DMS153 treated with DMSO at 0.1 percent for 48 hours (cell line): Measurements from ENCODE around the gene GNAQ.

Experiments used
- DNase-seq: peaks from one replicate; lab custom pipeline; 2025; ENCODE audit not compliant: unreplicated experiment; lab: John Stamatoyannopoulos, UW

Gene GNAQ

DNA sequence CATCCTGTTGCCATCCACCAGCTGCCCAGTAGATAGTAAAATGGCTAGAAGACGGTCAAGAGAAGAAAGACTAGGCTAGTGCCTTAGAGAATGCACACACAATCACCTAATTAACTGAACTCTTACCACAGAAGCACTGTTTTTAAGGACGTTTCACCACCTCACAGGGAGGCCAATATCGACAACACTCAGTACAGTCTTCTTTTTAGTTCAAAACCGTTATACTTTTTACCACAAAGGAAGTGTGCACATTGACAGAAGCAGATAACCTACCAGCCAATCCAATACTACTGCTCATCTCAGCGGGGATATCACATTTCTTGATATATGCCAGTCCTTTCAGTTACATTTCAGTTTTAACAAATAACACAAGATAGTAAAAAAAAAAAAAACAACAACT is 122.3 kb downstream of the GNAQ start:
- DNase-seq, result no peak

DNA sequence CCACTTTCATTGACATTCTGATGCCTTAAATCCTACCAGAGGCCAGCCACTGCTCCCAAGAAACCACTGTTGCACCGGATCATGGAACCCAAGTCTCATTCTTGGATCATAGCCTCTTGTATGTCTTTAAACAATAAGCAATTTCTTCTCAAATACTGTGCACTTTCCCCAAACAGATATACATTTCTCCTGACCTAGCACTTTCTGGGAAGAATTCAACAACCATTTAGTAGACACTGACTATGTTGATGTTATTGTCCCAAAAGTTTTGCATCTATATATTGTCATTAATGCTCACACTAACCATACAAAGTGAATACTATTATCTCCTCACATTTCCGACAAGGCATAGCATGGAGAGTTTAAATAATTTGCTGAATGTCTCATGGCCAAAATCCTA is 123.3 kb downstream of the GNAQ start:
- DNase-seq, result no peak

DNA sequence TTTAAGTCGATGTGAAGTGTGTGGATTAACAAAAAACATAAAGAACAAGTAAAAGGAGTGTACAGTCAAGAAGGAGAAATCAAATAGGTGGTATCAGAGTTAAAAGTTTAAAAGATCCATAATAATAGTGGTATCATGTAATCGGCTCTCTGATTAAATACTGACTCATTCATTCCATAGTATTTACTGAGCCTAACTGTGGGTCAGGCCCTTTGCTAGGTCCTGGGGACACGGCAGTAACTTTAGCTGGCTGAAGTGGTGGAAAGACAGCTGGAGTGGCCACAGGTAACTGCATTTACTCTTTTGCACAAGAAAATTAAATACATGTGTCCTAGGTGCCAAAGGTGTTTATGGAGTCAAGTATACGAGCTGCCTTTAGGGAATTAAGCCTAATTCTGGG is 124.0 kb downstream of the GNAQ start:
- no peak for DNase-seq

DNA sequence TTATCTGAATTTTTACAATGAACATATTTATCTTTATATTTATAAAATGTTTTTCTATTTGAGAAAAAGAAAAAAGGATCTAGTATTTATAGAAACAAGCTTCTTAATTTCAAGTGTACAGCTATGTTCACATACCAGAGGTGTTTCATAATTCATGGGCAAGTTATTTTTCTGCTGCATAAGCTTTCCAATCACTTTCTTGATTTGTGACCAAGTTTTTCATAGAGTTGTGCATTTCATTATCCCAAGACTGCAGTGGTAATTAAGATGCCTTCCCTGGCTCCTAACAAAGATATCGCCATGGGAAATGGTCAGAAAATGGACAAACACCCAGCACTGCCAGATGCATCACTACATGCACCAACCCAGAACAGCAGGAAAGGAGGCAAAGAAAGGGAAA is 124.6 kb downstream of the GNAQ start:
- no peak for DNase-seq

GRCh38 chr9:77903666-77904285 is 127.8 kb downstream of the GNAQ start:
- DNase-seq, result no peak

- no peak for DNase-seq
These were observed 129.8 kb downstream of the GNAQ start for GRCh38 chr9:77901771-77902170.

DNA sequence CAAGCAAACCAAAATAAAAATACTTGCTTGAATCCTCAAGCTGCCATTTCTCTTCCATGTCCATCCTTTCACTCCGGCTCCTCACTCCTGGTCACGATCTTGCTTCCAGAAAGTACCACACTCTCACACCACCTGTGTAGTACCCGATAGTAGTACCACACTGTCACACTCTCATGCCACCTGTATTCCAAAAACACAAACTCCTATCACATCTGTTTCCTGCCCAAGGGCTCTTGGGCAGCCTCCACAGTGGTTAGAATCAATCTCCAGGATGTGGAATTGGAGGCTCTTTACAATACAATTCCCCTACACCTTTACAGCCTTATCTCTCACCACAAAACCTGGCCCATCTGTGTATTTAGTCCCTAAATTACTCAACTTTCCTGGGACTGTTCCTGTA is 130.6 kb downstream of the GNAQ start:
- no peak for DNase-seq

DNA sequence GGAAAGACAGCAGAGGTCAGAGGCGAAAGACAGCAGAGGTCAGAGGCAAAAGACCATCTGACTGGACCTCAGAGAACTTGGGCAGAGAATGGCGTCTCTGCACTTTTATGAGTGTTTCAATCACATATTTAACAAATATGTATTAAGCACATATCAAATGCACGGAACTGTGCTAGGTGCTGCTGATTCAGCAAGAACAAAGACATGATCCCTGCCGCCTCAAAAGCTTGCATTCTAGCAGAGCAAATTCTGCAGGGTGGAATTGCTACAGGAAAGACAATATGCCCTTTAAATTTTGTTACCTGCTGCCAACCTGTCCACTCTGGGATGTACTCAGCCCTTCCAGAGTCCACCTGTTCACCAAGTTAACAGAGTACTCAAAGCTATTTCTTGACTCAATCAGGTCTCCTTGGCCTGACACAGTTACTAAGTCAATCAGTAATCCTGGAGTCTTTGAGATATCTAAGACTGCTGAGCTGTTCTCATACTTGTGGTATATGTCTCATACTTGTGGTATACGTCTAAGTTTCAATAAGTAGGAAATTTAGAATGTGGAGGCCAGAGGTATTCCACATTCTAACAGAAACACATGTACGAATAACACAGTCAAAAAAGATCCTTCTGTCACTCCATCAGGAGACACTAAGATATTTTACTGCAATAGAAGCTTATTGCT is 131.8 kb downstream of the GNAQ start:
- DNase-seq, result no peak

GRCh38 chr9:77898864-77899263 is 132.7 kb downstream of the GNAQ start:
- no peak for DNase-seq

- peak; percentile 72 for DNase-seq
These were observed 134.5 kb downstream of the GNAQ start for GRCh38 chr9:77896938-77897667.

- DNase-seq, result no peak
These were observed 135.2 kb downstream of the GNAQ start for GRCh38 chr9:77896269-77896937.

- DNase-seq, result no peak
These were observed 137.9 kb downstream of the GNAQ start for GRCh38 chr9:77893706-77894105.

GRCh38 chr9:77892955-77893514 is 138.6 kb downstream of the GNAQ start:
- DNase-seq, result no peak

DNA sequence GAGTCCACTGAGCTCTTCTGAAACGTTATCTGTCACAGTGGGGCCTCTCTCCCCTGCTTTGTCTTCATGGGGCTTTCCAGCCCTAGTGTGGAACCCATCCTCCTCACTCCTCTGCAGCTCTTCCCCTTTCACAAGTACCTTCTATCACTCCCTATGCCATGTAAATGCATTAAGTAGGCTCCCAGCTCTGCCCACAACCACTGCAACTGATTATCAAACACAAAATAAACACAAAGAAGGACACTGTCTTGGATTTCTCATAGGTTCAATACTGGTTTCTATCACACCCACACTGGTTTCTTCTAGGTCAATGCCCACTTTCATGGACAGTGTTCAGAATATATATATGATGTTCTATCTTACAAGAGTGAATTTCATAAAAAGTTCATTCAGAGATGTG is 139.4 kb downstream of the GNAQ start:
- no peak for DNase-seq

GRCh38 chr9:77891128-77891800 is 140.3 kb downstream of the GNAQ start:
- DNase-seq, result no peak

GRCh38 chr9:77887662-77888061 is 143.9 kb downstream of the GNAQ start:
- no peak for DNase-seq

DNA sequence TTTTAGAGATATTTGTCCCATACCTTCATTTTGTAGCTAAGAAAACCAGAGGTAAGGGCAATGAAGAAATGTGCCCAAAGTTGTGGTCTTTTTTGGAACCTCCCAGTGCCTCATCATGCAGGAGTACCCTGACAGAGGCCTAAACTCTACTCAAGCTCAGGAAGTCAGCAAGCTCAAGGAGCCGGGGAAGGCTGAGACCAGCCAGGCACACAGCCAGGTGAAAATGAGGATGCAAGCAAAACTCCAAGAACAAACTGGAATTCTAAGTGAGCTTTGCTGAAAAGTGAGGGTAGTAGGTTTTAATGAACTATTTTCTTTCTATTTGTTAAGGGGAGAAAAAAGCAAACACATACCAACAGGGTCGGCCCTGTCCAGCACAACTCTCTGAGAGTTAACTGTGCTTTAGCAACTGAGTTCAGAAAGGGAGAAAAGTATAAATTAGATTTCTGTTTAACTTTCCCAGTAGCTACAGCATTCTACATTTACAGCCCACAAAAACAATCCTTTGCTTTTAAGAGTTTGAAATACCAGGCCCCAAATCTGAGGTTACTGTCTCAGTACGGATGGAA is 146.4 kb downstream of the GNAQ start:
- DNase-seq, result no peak

DNA sequence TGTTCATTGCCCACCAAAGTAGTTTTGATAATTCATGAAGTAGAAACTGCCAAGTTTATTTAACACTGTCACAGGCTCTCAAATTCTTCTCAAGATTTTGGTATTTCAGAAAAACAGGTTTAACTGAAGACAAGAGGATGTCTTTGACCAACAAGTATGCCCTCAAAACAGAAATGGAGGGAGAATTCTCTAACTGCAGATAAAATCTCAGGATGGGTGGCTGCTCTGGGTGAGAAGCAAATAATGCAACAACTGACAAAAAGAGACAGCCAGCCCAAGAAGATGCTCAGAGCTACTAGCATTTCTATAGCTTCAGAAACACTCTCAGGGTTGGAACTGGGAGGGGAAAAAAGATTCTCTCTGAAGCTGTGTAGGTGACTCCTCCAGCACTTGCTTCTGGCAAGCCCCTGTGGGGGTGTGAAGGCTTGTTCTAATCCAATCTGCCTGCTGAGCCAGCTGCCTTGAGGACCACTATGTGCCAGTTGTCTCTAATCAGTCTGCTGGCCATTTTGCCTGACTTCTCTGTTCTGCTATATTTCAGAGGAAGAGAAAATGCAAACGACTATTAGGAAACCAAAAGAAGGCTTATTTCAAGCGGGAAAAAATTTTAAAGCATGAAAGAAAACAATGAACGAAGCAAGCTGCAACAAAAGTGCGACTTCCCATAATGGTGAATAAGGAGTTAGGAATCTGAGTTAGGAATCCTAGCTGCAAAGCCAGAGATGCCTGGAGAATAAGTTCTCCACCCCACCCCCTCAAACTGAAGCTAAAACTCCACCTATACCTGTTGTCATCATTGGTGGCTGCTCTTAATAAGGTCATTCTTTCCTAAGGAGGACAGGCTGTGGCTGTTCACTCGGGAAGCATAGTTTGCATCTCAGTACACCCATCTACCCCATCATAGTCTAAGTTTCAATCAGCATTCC is 147.5 kb downstream of the GNAQ start:
- no peak for DNase-seq

DNA sequence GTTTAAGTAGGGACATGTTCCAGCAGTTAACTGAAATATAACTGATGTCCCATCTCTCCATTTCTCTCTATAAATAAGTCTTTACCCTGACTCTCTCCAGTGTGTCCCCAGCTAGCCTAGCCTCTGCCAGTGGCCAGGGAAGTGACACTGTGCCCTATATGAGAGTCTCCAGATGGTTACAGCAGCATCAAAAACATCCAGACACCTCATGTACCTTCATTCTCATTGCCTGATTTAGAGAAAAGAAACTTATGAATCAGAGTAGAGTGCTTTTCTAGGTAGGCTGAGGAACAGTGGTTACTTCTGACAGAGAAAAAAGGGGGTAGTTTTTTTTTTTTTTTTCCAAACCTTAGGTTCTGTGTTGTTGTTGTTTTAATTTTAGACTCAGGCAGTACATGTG is 148.5 kb downstream of the GNAQ start:
- DNase-seq, result no peak

DNA sequence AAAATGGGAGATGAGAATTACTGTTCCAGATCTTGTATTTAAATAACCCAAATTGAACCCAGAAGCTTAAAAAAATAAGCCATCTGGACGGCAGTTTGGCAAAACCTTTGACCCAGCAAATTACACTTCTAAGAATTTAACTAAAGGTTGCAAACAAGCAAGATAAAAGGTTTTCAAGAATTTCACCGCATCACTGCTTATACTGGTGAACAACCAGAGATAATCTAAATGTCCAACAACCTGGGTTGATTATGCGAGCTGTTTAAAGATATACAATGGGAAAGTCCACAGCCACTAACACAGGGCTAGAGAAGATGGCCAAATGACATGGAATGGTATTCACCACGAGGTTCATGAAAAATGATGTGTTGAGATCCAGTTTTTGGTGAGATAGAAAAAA is 149.3 kb downstream of the GNAQ start:
- no peak for DNase-seq
